Smooth muscle cell (in vitro differentiated cells): ENCODE results near the gene CYP19A1. TPM values are rescaled to one million over a fixed set of nuclear protein-coding genes. Genes with fewer than 3 reads are reported as not detected.
"Not testable (repeated sequence)": the region's sequence is repeated elsewhere in the genome, so short reads cannot be mapped to it uniquely, and the experiment has no call there.

Source experiments
- DNase-seq: peaks from one replicate; lab custom pipeline; 2025; ENCODE audit not compliant: unreplicated experiment; lab: John Stamatoyannopoulos, UW
- H2AFZ ChIP-seq: fragments of 200-600 bp; sonication (generic); 2 replicates; pipeline ENCODE4 v1.6.0; 2016; ENCODE audit warnings: antibody characterized with exemption, low read depth, mild to moderate bottlenecking
- H3F3A ChIP-seq: fragments of 200-600 bp; sonication (generic); 2 replicates; pipeline ENCODE4 v1.6.0; 2017; ENCODE audit warnings: antibody characterized with exemption, low read depth
- H3K27ac ChIP-seq: fragments of 200-600 bp; sonication (generic); 2 replicates; pipeline ENCODE4 v1.5.1; 2016; ENCODE audit warnings: low read depth, mild to moderate bottlenecking
- H3K27me3 ChIP-seq: fragments of 200-600 bp; sonication (generic); 2 replicates; pipeline ENCODE4 v1.6.1; 2016; ENCODE audit warnings: low read depth, mild to moderate bottlenecking
- H3K36me3 ChIP-seq: fragments of 200-600 bp; sonication (generic); 2 replicates; pipeline ENCODE4 v1.5.1; 2016; ENCODE audit warnings: low read depth
- H3K4me1 ChIP-seq: fragments of 200-600 bp; sonication (generic); 2 replicates; pipeline ENCODE4 v1.5.1; 2016; ENCODE audit warnings: low read depth
- H3K4me2 ChIP-seq: fragments of 200-600 bp; sonication (generic); 2 replicates; pipeline ENCODE4 v1.6.0; 2016; ENCODE audit warnings: mild to moderate bottlenecking
- H3K4me3 ChIP-seq: fragments of 200-600 bp; sonication (generic); 2 replicates; pipeline ENCODE4 v1.5.1; 2016; ENCODE audit warnings: mild to moderate bottlenecking
- H3K79me2 ChIP-seq: fragments of 200-600 bp; sonication (generic); 2 replicates; pipeline ENCODE4 v1.6.0; 2016; ENCODE audit warnings: low read depth, mild to moderate bottlenecking
- H3K9ac ChIP-seq: fragments of 200-600 bp; sonication (generic); 2 replicates; pipeline ENCODE4 v1.6.0; 2016; ENCODE audit warnings: low read depth
- H3K9me3 ChIP-seq: fragments of 200-600 bp; sonication (generic); replicated peaks from 2 replicates; pipeline ENCODE4 v1.5.1; 2016; ENCODE audit warnings: low read depth
- H4K20me1 ChIP-seq: fragments of 200-600 bp; sonication (generic); 2 replicates; pipeline ENCODE4 v1.6.0; 2016; ENCODE audit warnings: low read depth
- CTCF ChIP-seq: fragments of 200-600 bp; sonication (generic); IDR thresholded peaks from 2 replicates; pipeline ENCODE4 v1.5.1; 2017; ENCODE audit warnings: borderline replicate concordance, mild to moderate bottlenecking, antibody characterized with exemption; ENCODE audit not compliant: insufficient read depth, poor library complexity, severe bottlenecking
- WGBS: methylation state at CpG from one replicate; pipeline ENCODE4 v1.1.7; 2016; ENCODE audit warnings: low lambda C conversion rate; 5-methylcytosine and 5-hydroxymethylcytosine counted together
- polyA plus RNA-seq: library from polyadenylated mRNA; unstranded; fragments of >200 nt; fragmentation: Nextera tagmentation; extraction: Ambion mirVana; gene quantifications from 2 replicates; pipeline ENCODE4 v1.2.1, GENCODE V29; 2016
- total RNA-seq: library from RNA; depleted of rRNA; stranded (reverse); fragments of >200 nt; gene quantifications from 2 replicates; pipeline ENCODE4 v1.2.3, GENCODE V29; 2014

CYP19A1 gene
- total and polyA plus RNA-seq, 2 experiments from 2014 or later = not detected

- Histone ChIP-seq H3K4me3 (no peak overlapping the region), H3F3A (no peaks in the 10 kb centered on the region), H2AFZ (no peak overlapping the region), H4K20me1 (no peaks in the 10 kb centered on the region), H3K27ac (no peak overlapping the region), H3K9me3 (no peaks in the 10 kb centered on the region), H3K27me3 (peaks cover 11% of the 10 kb centered on the region), H3K79me2 (no peaks in the 10 kb centered on the region), H3K36me3 (no peaks in the 10 kb centered on the region), H3K9ac (no peak overlapping the region), H3K4me2 (no peak overlapping the region), H3K4me1 (no peaks in the 10 kb centered on the region)
- no peak for TF ChIP-seq CTCF
- 94% methylated on average over 6 of the region's 6 CpGs for WGBS
- DNase-seq = no peak
Observed at GRCh38 chr15:51283026-51283425, 55.4 kb downstream of the CYP19A1 start.

- H3K4me3 ChIP-seq, DNase-seq, H3K79me2 ChIP-seq, H2AFZ ChIP-seq, H4K20me1 ChIP-seq, H3K36me3 ChIP-seq, H3K9ac ChIP-seq, H3F3A ChIP-seq, H3K4me1 ChIP-seq, H3K27ac ChIP-seq, H3K9me3 ChIP-seq: not testable (repeated sequence)
- H3K4me2 ChIP-seq = peak overlapping the region; percentile 6
- 47% methylated on average over 2 of the region's 2 CpGs for WGBS
- peaks cover 19% of the 10 kb centered on the region for H3K27me3 ChIP-seq
Observed at GRCh38 chr15:51282241-51282640, 56.2 kb downstream of the CYP19A1 start.

GRCh38 chr15:51281368-51281967 lies 56.9 kb downstream of the CYP19A1 start:
- Histone ChIP-seq H3K36me3 (no peaks in the 10 kb centered on the region), H3K4me3 (no peak overlapping the region), H3K4me2 (peak overlapping the region; percentile 6), H3K27ac (no peak overlapping the region), H2AFZ (peak overlapping the region; percentile 44), H3K9ac (no peak overlapping the region), H3K79me2 (no peaks in the 10 kb centered on the region), H3K9me3 (no peaks in the 10 kb centered on the region), H3K27me3 (peaks cover 26% of the 10 kb centered on the region), H3F3A (no peaks in the 10 kb centered on the region), H3K4me1 (peaks cover 8% of the 10 kb centered on the region), H4K20me1 (no peaks in the 10 kb centered on the region)
- DNase-seq = peak; percentile 17
- peak; percentile 57 for TF ChIP-seq CTCF
- WGBS = 38% methylated on average over 4 of the region's 4 CpGs

- no peak for TF ChIP-seq CTCF
- WGBS = 93% methylated on average over 4 of the region's 4 CpGs
- Histone ChIP-seq H3K9ac (no peak overlapping the region), H3K9me3 (no peaks in the 10 kb centered on the region), H3K79me2 (no peaks in the 10 kb centered on the region), H3K4me1 (peaks cover 12% of the 10 kb centered on the region), H3K36me3 (no peaks in the 10 kb centered on the region), H3K4me3 (no peak overlapping the region), H3F3A (no peaks in the 10 kb centered on the region), H3K27ac (no peak overlapping the region), H3K27me3 (peaks cover 27% of the 10 kb centered on the region), H2AFZ (peak overlapping the region; percentile 44), H4K20me1 (no peaks in the 10 kb centered on the region), H3K4me2 (no peak overlapping the region)
- DNase-seq = no peak
Observed at GRCh38 chr15:51280838-51281237, 57.6 kb downstream of the CYP19A1 start.
